HepG2 (cell line): ENCODE results near the gene ACTR3. TPM values are rescaled to one million over a fixed set of nuclear protein-coding genes. Genes with fewer than 3 reads are reported as not detected.

Experiments used
- DR1 ChIP-seq: sonication (generic); formaldehyde crosslinking; IDR thresholded peaks from 2 replicates; pipeline ENCODE4 v1.8.0; 2021; ENCODE audit warnings: mild to moderate bottlenecking, missing genetic modification reagents, inconsistent platforms
- HNRNPL ChIP-seq: fragments of 200-400 bp; formaldehyde crosslinking; IDR thresholded peaks from 2 replicates; pipeline ENCODE4 v1.6.1; 2017; ENCODE audit warnings: mild to moderate bottlenecking, low read depth, low read length
- HOXD1 ChIP-seq: sonication (generic); formaldehyde crosslinking; IDR thresholded peaks from 2 replicates; pipeline ENCODE4 v1.5.0; 2020; ENCODE audit warnings: missing genetic modification reagents
- KLF9 ChIP-seq: IDR thresholded peaks from 2 replicates; pipeline ENCODE4 v1.6.1; 2016; ENCODE audit warnings: low read depth
- NCOA5 ChIP-seq: sonication (generic); formaldehyde crosslinking; IDR thresholded peaks from 2 replicates; pipeline ENCODE4 v1.4.0; 2020; ENCODE audit warnings: missing genetic modification reagents
- NR2C2 ChIP-seq: sonication (generic); formaldehyde crosslinking; IDR thresholded peaks from 2 replicates; pipeline ENCODE4 v1.4.0; 2020; ENCODE audit warnings: missing genetic modification reagents, mild to moderate bottlenecking, moderate library complexity, borderline replicate concordance
- PAF1 ChIP-seq: IDR thresholded peaks from 2 replicates; pipeline ENCODE4 v1.6.1; 2016; ENCODE audit warnings: missing genetic modification reagents, missing compliant biosample characterization
- PRDM4 ChIP-seq: sonication (generic); formaldehyde crosslinking; IDR thresholded peaks from 2 replicates; pipeline ENCODE4 v1.9.0; 2021; ENCODE audit warnings: missing genetic modification reagents, borderline replicate concordance
- TEAD3 ChIP-seq: optimal IDR thresholded peaks from 2 replicates; pipeline ENCODE3; 2016; ENCODE audit warnings: borderline replicate concordance
- TEF ChIP-seq: sonication (generic); formaldehyde crosslinking; IDR thresholded peaks from 2 replicates; pipeline ENCODE4 v1.5.0; 2020; ENCODE audit warnings: missing genetic modification reagents
- TFDP2 ChIP-seq: sonication (generic); formaldehyde crosslinking; IDR thresholded peaks from 2 replicates; pipeline ENCODE4 v1.4.0; 2020; ENCODE audit warnings: missing genetic modification reagents
- YEATS4 ChIP-seq: sonication (generic); formaldehyde crosslinking; IDR thresholded peaks from 2 replicates; pipeline ENCODE4 v1.4.0; 2020; ENCODE audit warnings: missing genetic modification reagents, borderline replicate concordance
- ZBTB44 ChIP-seq: sonication (generic); formaldehyde crosslinking; IDR thresholded peaks from 2 replicates; pipeline ENCODE4 v1.4.0; 2020; ENCODE audit warnings: missing genetic modification reagents
- ZKSCAN5 ChIP-seq: sonication (generic); formaldehyde crosslinking; IDR thresholded peaks from 2 replicates; pipeline ENCODE4 v1.5.1; 2020; ENCODE audit warnings: mild to moderate bottlenecking, missing genetic modification reagents
- ZNF160 ChIP-seq: sonication (generic); formaldehyde crosslinking; IDR thresholded peaks from 2 replicates; pipeline ENCODE4 v1.8.0; 2022; ENCODE audit warnings: mild to moderate bottlenecking, inconsistent platforms, missing genetic modification reagents
- ZNF251 ChIP-seq: sonication (generic); formaldehyde crosslinking; IDR thresholded peaks from 2 replicates; pipeline ENCODE4 v1.9.0; 2021; ENCODE audit warnings: mild to moderate bottlenecking, missing genetic modification reagents
- ZNF468 ChIP-seq: sonication (generic); formaldehyde crosslinking; IDR thresholded peaks from 2 replicates; pipeline ENCODE4 v1.8.0; 2022; ENCODE audit warnings: mild to moderate bottlenecking, moderate library complexity, missing genetic modification reagents
- ZNF644 ChIP-seq: IDR thresholded peaks from 2 replicates; pipeline ENCODE4 v1.6.1; 2016; ENCODE audit warnings: low read depth
- ZNF724P ChIP-seq: sonication (generic); formaldehyde crosslinking; IDR thresholded peaks from 2 replicates; pipeline ENCODE4 v1.8.0; 2022; ENCODE audit warnings: missing genetic modification reagents, borderline replicate concordance
- ZNF883 ChIP-seq: sonication (generic); formaldehyde crosslinking; IDR thresholded peaks from 2 replicates; pipeline ENCODE4 v1.5.1; 2020; ENCODE audit warnings: mild to moderate bottlenecking, missing genetic modification reagents; ENCODE audit errors: not compliant biosample characterization
- polyA plus RNA-seq, 8 experiments: library from polyadenylated mRNA; depleted of rRNA in 3 of 8; stranded (reverse) in 7 of 8; unstranded in 1 of 8; fragments of >200 nt; fragmentation: Illumina TruSeq in 4 of 8; extraction: Trizol in 4 of 8; gene quantifications; 2 replicates each; pipeline versions ENCODE4 v1.2.1 to v1.2.3, GENCODE V29; 2011 to 2016; ENCODE audit warnings: low read depth in 4 of 8, missing spikeins in 1 of 8, mixed read lengths in 1 of 8; ENCODE audit not compliant: insufficient read depth in 1 of 8
- total RNA-seq, 5 experiments: library from RNA; depleted of rRNA; stranded (reverse); fragments of >200 nt; fragmentation: Illumina TruSeq; extraction: Trizol; gene quantifications; 2 replicates each; pipeline ENCODE4 v1.2.3, GENCODE V29; 2016; ENCODE audit warnings: low read depth in 1 of 5

ACTR3 gene
- total and polyA plus RNA-seq, 2 of the 13 experiments (the other 11 are each of a cell fraction or from before 2014, with no cell fraction given) = 123 to 225 TPM

GRCh38 chr2:113977660-113978523 is 88.0 kb downstream of the ACTR3 start (continued):
- peak; percentile 21; the same call in 1 of the 2 replicates for TF ChIP-seq ZBTB44 (CRISPR knock-in tag)
- no peak for TF ChIP-seq ZNF468 (CRISPR knock-in tag)
- TF ChIP-seq DR1 (CRISPR knock-in tag) = peak; percentile 55; the same call in 1 of the 2 replicates
- peak; percentile 54; the same call in 1 of the 2 replicates for TF ChIP-seq HOXD1 (CRISPR knock-in tag)
- no peak; the same call in 1 of the 2 replicates for TF ChIP-seq ZNF160 (CRISPR knock-in tag)
- no peak; the same call in 1 of the 2 replicates for TF ChIP-seq NR2C2 (CRISPR knock-in tag)
- TF ChIP-seq PAF1 (CRISPR knock-in tag) = 0 out of 2 replicates have a peak, but pooled peaks have one; percentile 71
- no peak for TF ChIP-seq ZNF251 (CRISPR knock-in tag)
- peak; percentile 95 for TF ChIP-seq ZNF644 (CRISPR knock-in tag)
- TF ChIP-seq ZNF724P (CRISPR knock-in tag) = no peak
- no peak for TF ChIP-seq TEF (CRISPR knock-in tag)
- 0 out of 2 replicates have a peak, but pooled peaks have one; percentile 71 for TF ChIP-seq PRDM4 (CRISPR knock-in tag)
- peak; percentile 99 for TF ChIP-seq TEAD3 (CRISPR knock-in tag)
- TF ChIP-seq ZNF883 (CRISPR knock-in tag) = no peak
- TF ChIP-seq ZKSCAN5 (CRISPR knock-in tag) = no peak
- TF ChIP-seq NCOA5 (CRISPR knock-in tag) = no peak
- TF ChIP-seq TFDP2 = peak; percentile 52; the same call in 1 of the 2 replicates
- TF ChIP-seq HNRNPL = 0 out of 2 replicates have a peak, but pooled peaks have one; percentile 53
- peak; percentile 70 for TF ChIP-seq YEATS4 (CRISPR knock-in tag)
- TF ChIP-seq KLF9 (CRISPR knock-in tag) = no peak
